Skeletal muscle tissue (tissue), 4 donors: ENCODE measurements around the gene SIRT3. TPM values are rescaled to one million over a fixed set of nuclear protein-coding genes. Genes with fewer than 3 reads are reported as not detected.
"Not testable (repeated sequence)": the region's sequence is repeated elsewhere in the genome, so short reads cannot be mapped to it uniquely, and the experiment has no call there.

Experiments used
- H3K27ac ChIP-seq: one replicate; pipeline ENCODE4 v1.7.0; 2013; ENCODE audit warnings: mild to moderate bottlenecking, low read depth, low read length, inconsistent platforms
- H3K27me3 ChIP-seq, 3 donors: one replicate each; pipeline ENCODE4 v1.7.0; 2013; ENCODE audit warnings: low read length in 3 of 3; ENCODE audit not compliant: control insufficient read depth in 3 of 3, insufficient read depth in 3 of 3
- H3K36me3 ChIP-seq, 3 donors: one replicate each; pipeline ENCODE4 v1.7.0; 2013; ENCODE audit warnings: low read length in 3 of 3; ENCODE audit not compliant: control insufficient read depth in 3 of 3, insufficient read depth in 3 of 3
- H3K4me1 ChIP-seq, 3 donors: one replicate each; pipeline ENCODE4 v1.7.0; 2013; ENCODE audit warnings: low read length in 3 of 3, mild to moderate bottlenecking in 3 of 3; ENCODE audit not compliant: control insufficient read depth in 3 of 3, insufficient read depth in 3 of 3
- H3K4me3 ChIP-seq, 3 donors: one replicate each; pipeline ENCODE4 v1.7.0; 2013; ENCODE audit warnings: low read length in 3 of 3
- H3K9ac ChIP-seq, 3 donors: one replicate each; pipeline ENCODE4 v1.7.0; 2013; ENCODE audit warnings: low read length in 3 of 3, mild to moderate bottlenecking in 3 of 3, moderate library complexity in 2 of 3, low read depth in 1 of 3
- H3K9me3 ChIP-seq, 3 donors: one replicate each; pipeline ENCODE4 v1.7.0; 2013; ENCODE audit warnings: low read length in 3 of 3; ENCODE audit not compliant: control insufficient read depth in 3 of 3
- total RNA-seq: library from RNA; depleted of rRNA; stranded (reverse); fragments of >200 nt; gene quantifications from one replicate; pipeline ENCODE4 v1.2.3, GENCODE V29; 2014
- donor health status: Osteomylitis.

SIRT3 gene
- total RNA-seq, 1 donor from 2014 or later = 14.6 TPM

DNA sequence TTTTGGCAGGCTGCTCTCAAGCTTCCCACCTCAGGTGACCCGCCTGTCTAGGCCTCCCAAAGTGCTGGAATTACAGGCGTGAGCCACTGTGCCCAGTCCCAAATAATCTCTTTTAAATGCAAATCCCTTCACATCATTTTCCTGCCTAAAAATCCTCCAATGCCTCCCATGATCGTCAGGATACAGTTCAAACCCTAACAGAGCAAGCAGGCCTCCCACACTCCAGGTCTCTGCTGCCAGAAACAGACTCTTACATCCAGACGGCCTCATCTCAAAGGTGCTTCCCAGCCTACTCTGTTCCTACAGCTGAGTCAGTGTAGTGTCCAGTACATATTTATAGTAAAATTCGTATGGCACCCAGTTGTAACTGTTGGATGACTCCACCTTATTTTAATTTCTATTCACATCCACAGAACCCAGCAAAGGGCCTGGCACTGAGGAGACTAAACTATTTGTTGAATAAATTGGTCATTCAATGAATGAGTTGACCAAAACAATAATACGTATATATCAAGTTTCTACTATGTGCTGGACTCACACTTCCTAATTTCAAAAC lies 8.2 kb downstream of the SIRT3 start:
- H3K27ac ChIP-seq = no peak overlapping the region
- H3K4me3 ChIP-seq = no peak overlapping the region
- peaks cover 0 to 7% (median 5%) of the 10 kb centered on the region in 3 donors for H3K4me1 ChIP-seq
- no peaks in the 10 kb centered on the region for H3K27me3 ChIP-seq
- no peak overlapping the region for H3K9ac ChIP-seq
- peaks cover 13 to 17% (median 15%) of the 10 kb centered on the region in 3 donors for H3K36me3 ChIP-seq
- H3K9me3 ChIP-seq = no peaks in the 10 kb centered on the region

DNA sequence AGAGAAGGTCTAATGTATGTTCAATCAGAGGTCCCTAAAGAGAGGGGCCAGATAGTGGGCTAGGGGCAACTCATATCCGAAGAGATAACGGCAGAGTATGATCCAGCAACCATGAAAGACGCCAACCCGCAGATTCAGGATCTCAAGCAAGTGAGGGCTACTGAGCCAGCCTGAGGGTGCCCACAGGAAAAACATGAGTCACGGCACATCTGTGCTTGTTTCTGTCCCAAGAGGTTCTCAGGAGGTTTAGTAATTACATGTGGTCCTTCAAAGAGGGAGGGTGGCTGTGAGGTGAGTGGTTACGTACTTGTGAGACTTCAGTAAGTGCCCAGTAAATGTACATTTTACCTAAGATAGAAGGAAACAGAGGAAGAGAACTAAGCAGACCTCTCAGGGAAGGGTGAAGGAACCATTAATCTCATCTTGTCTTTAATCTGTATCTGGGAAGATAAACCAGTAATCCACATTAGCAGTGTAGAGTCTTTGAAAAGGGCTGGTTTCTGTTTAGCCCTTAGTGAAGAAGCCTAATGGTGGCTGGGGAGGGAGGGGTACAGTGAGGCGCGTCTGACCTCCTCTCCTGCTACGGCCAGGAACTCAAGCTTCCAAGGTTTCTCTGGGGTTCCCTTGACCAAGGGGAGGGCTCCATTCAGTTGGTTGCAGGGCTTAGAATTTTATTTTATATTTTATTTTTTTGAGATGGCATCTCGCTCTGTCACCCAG lies 10.2 kb downstream of the SIRT3 start:
- Histone ChIP-seq H3K9ac (no peak overlapping the region), H3K36me3 (peaks cover 16 to 30% (median 22%) of the 10 kb centered on the region in 3 donors), H3K9me3 (no peaks in the 10 kb centered on the region), H3K4me1 (peaks cover 0 to 7% (median 5%) of the 10 kb centered on the region in 3 donors), H3K4me3 (no peak overlapping the region), H3K27me3 (no peaks in the 10 kb centered on the region), H3K27ac (no peak overlapping the region)

DNA sequence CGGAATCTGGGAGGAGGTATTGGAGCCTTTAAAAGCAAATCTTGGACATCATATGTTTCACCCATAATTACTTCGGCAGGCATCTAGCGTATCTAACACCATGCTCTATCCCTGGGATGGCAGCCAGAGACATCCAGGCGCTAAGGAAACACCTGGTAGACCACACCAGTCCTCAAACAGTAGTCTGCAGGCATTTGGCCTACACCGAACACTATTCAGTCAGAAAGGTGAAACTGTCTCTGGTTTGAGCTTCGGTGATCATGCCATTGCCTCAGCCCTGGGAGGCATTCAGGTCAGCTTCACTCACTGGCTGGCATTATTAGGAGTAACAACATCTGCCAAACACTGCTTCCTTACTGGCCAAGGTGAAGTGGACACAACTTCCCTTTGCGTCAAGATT lies 11.7 kb downstream of the SIRT3 start:
- peaks cover 0 to 7% (median 5%) of the 10 kb centered on the region in 3 donors for H3K4me1 ChIP-seq
- H3K36me3 ChIP-seq = peaks cover 11 to 23% (median 15%) of the 10 kb centered on the region in 3 donors
- H3K9me3 ChIP-seq = no peaks in the 10 kb centered on the region
- H3K27ac ChIP-seq = no peak overlapping the region
- H3K27me3 ChIP-seq = no peaks in the 10 kb centered on the region
- no peak overlapping the region for H3K9ac ChIP-seq
- H3K4me3 ChIP-seq = no peak overlapping the region

DNA sequence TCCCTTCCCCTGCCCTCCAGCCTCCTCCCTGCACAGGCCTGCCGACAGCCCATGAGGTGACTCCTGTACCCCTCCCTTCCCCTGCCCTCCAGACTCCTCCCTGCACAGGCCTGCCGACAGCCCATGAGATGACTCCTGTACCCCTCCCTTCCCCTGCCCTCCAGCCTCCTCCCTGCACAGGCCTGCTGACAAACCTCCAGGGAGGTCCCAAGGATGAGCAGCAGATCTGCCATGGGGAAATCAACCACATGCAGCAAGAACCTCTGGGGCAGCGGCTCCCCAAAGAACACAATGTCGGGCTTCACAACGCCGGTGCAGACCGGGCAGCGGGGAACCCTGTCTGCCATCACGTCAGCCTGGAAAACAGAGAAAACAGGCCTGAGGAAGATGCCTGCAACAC lies 12.3 kb downstream of the SIRT3 start:
- peaks cover 0 to 7% (median 5%) of the 10 kb centered on the region in 3 donors for H3K4me1 ChIP-seq
- no peaks in the 10 kb centered on the region for H3K27me3 ChIP-seq
- H3K36me3 ChIP-seq = peaks cover 11 to 27% (median 18%) of the 10 kb centered on the region in 3 donors
- no peak overlapping the region for H3K9ac ChIP-seq
- no peak overlapping the region for H3K27ac ChIP-seq
- no peak overlapping the region for H3K4me3 ChIP-seq
- no peaks in the 10 kb centered on the region for H3K9me3 ChIP-seq

DNA sequence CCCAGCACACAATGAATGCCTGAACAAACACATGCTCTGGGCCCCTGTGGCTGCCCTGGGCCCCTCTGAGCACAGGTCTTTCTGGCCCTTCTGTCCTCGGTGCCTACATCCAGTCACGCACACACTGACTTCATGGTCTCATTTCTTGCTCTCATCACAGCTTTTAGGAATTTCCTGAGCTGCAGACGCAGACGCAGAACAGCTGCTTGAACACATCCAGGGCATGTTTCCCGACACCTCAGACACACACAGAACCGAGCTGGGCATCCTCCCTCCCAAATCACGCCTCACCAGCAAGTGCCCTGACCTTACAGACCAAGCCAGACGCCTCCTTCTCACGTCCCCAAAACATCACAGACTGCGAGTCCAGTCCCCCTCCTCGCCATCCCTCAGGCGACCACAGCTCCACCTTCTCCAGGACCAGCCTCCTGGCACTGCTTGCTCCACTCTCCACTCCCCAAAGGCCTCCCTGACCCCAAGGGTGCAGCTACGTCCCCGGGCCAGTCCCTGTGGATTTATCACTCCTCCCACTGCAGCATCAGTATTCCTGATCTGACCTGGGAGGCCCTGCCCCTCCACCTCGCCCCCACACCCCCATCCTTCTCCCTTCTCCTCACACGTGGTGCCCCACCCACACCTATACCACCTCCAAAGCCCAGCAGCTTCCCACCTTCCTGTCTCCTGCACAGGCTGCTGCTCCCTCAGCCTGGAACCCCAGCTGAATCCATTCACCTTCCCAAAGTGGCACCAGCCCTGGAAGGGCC lies 12.9 kb downstream of the SIRT3 start:
- Histone ChIP-seq H3K27ac (no peak overlapping the region), H3K27me3 (no peaks in the 10 kb centered on the region), H3K36me3 (peaks cover 11 to 32% (median 25%) of the 10 kb centered on the region in 3 donors), H3K4me3 (no peak overlapping the region), H3K4me1 (peaks cover 0 to 7% (median 5%) of the 10 kb centered on the region in 3 donors), H3K9ac (no peak overlapping the region), H3K9me3 (no peaks in the 10 kb centered on the region)

DNA sequence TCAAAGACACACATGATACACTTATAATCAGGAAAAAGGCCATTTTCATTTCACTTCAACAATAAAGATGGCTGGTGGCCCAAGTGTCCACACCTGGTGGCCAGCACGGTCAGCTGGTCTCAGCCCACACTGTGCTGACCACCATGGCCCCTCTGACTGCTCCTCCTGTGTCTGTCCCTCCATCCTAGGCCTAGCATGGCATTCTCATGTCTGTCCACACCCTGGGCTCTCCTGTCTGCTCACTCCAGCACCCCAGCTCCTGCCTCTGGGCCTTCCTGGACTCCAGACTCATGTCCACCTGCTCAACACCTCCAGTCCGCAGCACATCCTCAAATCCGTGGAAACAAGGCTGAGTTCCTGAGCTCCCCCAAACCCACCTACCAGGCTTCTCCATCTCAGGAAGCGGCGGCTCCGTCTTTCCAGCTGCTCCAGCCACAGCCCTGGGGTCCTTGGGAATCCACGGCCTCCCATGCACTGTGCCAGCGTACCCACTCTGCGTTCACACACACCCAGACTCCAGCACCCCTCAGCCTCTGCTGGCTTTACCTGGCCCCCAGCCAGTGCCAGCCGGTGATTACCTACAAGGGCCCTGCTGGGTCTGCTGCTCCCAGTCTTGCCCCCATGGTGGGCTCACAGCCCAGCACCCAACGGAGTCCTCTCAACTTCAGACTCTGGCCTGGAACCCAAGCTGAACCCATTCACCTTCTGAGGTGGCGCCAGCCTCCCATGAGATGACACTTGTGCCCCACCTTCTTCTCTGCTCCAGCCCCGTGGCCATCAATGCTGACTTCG lies 13.9 kb downstream of the SIRT3 start:
- H3K27me3 ChIP-seq = no peaks in the 10 kb centered on the region
- H3K27ac ChIP-seq = no peak overlapping the region

DNA sequence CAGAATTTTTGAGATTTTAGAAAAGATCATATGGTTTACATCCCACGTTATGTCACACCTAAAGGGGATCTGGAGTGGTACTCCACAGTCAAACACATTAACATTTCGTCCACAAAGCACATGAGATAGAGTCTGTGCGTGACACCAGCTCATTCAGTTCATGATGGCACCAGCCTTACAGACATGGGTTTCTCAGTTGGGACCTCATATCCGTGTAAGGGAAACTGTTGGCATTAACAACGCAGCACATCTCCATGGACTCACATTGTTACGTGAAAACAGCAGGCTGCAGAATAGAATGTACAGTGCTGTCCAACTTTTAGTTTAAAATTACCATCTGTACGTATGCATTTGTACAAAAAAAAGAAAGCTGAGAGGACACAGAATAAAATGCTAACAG lies 14.6 kb downstream of the SIRT3 start:
- no peak overlapping the region for H3K9ac ChIP-seq
- peaks cover 0 to 7% (median 5%) of the 10 kb centered on the region in 3 donors for H3K4me1 ChIP-seq
- no peak overlapping the region for H3K27ac ChIP-seq
- no peak overlapping the region for H3K4me3 ChIP-seq
- H3K27me3 ChIP-seq = no peaks in the 10 kb centered on the region
- H3K36me3 ChIP-seq = peaks cover 11 to 40% (median 35%) of the 10 kb centered on the region in 3 donors
- H3K9me3 ChIP-seq = no peaks in the 10 kb centered on the region

More for the DNA sequence above, 13.9 kb downstream of the SIRT3 start:
- Histone ChIP-seq H3K4me1 (peaks cover 0 to 7% (median 5%) of the 10 kb centered on the region in 3 donors), H3K4me3 (no peak overlapping the region), H3K9ac (peak overlapping the region in 1 of 3 donors; percentile 25), H3K36me3 (peaks cover 11 to 38% (median 32%) of the 10 kb centered on the region in 3 donors), H3K9me3 (no peaks in the 10 kb centered on the region)

DNA sequence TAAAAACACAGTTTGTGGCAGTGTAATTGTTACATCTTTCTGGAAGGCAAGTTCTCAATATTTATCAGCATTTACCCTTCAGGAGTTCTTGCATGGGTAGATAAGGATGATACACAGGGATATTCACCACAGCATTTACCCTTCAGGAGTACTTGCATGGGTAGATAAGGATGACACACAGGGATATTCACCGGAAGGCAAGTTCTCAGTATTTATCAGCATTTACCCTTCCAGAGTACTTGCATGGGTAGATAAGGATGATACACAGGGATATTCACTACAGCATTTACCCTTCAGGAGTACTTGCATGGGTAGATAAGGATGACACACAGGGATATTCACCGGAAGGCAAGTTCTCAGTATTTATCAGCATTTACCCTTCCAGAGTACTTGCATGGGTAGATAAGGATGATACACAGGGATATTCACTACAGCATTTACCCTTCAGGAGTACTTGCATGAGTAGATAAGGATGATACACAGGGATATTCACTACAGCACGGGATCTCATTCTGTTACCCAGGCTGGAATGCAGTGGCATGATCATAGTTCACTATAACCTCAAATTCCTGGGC lies 15.4 kb downstream of the SIRT3 start:
- H3K36me3 ChIP-seq = peaks cover 15 to 47% (median 42%) of the 10 kb centered on the region in 3 donors
- H3K4me3 ChIP-seq, H3K9me3 ChIP-seq, H3K9ac ChIP-seq, H3K4me1 ChIP-seq, H3K27me3 ChIP-seq, H3K27ac ChIP-seq: not testable (repeated sequence)

DNA sequence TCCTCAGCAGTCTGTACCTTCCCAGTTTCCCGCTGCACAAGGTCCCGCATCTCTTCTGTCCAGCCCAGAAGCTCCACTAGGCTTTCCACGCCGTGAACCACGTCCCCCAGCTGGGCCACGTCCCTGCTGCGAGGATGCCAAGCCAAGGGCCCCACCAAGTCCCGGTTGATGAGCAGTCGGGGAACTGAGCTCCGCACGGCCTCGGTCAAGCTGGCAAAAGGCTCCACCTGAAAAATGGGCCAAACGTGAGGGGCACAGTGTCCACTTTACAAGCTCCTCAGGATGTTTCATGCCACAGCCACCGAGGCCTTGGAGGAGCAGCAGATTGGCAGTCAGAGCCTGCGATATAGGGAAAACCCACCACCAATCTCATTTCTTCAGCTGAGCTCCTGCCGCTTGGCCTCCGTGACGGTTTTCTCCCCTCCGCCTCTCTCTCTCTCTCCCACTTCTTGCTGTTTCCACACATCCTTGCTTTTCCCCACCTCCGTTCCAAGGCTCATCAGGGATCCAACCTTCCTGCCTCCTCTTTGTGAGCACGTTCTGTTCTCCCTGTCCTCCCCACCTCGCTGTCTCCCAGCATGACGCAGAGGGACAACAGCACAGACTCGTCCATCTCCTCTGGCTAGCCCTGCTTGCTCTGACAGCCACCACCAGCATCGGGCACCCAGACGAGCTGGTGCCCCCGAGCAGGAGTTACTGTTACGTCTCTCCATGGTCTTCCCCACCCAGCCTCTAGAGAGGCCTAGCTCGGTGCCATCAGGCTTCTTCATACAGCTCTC lies 17.1 kb downstream of the SIRT3 start:
- Histone ChIP-seq H3K9ac (no peak overlapping the region), H3K4me3 (no peak overlapping the region), H3K27me3 (no peaks in the 10 kb centered on the region), H3K27ac (no peak overlapping the region), H3K36me3 (peaks cover 29 to 58% (median 51%) of the 10 kb centered on the region in 3 donors), H3K4me1 (no peaks in the 10 kb centered on the region), H3K9me3 (no peaks in the 10 kb centered on the region)
